ENCODE results near the gene ZNF561. TPM values are rescaled to one million over a fixed set of nuclear protein-coding genes. Genes with fewer than 3 reads are reported as not detected.
"Not testable (repeated sequence)": the region's sequence is repeated elsewhere in the genome, so short reads cannot be mapped to it uniquely, and the experiment has no call there.

ZNF561 gene
- total RNA-seq, 1 donor from 2014 or later = 22.5 TPM

GRCh38 chr19:9584073-9584833, 36.8 kb downstream of the ZNF561 start, which contains the start of gene ZNF121:
Gene ZNF121 (minus strand): TSS chr19:9584504. CDS start chr19:9568097, 16,407 bp downstream.
- intact Hi-C loops (cut with micrococcal nuclease) = no loop called here
- ATAC-seq = peak; percentile 97
- peak; percentile 92 for DNase-seq

GRCh38 chr19:9582081-9582725, 38.8 kb downstream of the ZNF561 start:
- ATAC-seq; intact Hi-C loops (cut with micrococcal nuclease); DNase-seq: not testable (repeated sequence)

DNA sequence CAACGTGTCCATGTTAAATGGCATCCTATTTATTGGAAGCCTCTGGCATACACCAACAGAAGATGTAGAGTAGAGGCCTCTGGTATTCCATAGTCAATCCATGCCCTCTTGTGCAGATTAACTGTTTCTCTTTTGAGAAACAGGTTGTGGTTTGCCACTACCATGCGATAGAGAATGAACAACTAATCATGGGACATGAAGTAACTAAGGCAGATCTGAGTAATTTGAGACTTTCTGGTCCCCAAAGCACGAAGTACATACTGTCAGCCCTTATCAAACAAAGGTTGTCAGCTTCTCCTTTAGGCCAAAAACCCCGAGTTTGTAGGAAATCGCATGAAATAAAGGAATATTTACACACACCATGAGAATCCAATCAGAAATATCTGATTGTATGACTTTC, 40.3 kb downstream of the ZNF561 start:
- intact Hi-C loops (cut with micrococcal nuclease) = no loop called here
- ATAC-seq (no peak), DNase-seq (no peak)

GRCh38 chr19:9570255-9570654, 50.8 kb downstream of the ZNF561 start:
- no peak for ATAC-seq
- DNase-seq = no peak
- intact Hi-C loops (cut with micrococcal nuclease) = no loop called here

GRCh38 chr19:9566729-9567128, 54.3 kb downstream of the ZNF561 start:
- intact Hi-C loops (cut with micrococcal nuclease) = no loop called here
- DNase-seq = no peak
- no peak for ATAC-seq

DNA sequence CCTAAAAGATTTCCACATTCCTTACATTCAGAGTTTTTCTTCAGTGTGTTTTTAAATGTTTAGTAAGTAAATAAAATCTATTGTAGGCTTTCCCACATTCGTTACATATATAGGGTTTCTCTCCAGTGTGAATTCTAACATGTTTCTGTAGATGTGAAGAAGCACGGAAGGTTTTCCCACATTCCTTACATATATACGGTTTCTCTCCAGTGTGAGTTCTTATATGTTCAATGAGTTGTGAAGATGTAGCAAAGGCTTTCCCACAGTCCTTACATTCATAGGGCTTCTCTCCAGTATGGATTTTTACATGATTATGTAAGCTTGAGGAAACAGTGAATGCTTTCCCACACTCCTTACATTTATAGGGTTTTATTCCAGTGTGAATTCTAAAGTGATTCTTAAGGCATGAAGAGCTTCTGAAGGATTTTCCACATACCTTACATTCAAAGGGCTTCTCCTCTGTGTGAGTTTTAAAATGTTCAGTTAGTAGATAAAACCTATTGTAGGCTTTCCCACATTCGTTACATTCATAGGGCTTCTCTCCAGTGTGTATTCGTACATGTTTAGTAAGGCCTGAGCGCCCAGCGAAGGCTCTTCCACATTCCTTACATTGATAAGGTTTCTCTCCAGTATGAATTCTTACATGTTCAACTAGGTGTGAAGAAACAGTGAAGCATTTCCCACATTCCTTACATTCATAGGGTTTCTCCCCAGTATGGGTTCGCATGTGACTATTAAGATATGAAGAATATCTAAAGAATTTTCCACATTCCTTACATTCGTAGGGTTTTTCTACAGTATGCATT, 54.9 kb downstream of the ZNF561 start:
- DNase-seq = no peak
- intact Hi-C loops (cut with micrococcal nuclease) = no loop called here
- no peak for ATAC-seq

Other genes with a start within 250 kb of the ZNF561 start
- 7.9 TPM for gene ZNF266, start 185.7 kb downstream of the ZNF561 start, total RNA-seq
- gene ZNF560, start 122.6 kb downstream of the ZNF561 start, total RNA-seq = not detected
- 14.6 TPM for gene ZNF426, start 82.6 kb downstream of the ZNF561 start, total RNA-seq
- gene ZNF121, start 36.7 kb downstream of the ZNF561 start, total RNA-seq = 21.5 TPM
- 21.2 TPM for gene ZNF562, start 53.9 kb upstream of the ZNF561 start, total RNA-seq
- gene ZNF846, start 147.5 kb upstream of the ZNF561 start, total RNA-seq = 10.8 TPM
- gene FBXL12, start 197.8 kb upstream of the ZNF561 start, total RNA-seq = 11.2 TPM
- gene UBL5, start 206.7 kb upstream of the ZNF561 start, total RNA-seq = 580 TPM
- gene PIN1, start 214.1 kb upstream of the ZNF561 start, total RNA-seq = 92.8 TPM

All from left ventricle myocardium superior (tissue), 1 donor.